ENCODE data around the gene C12orf56.
A peak's percentile ranks its signal among the peaks of the same experiment; 100 is the strongest.

The C12orf56 gene

GRCh38 chr12:64390275-64390851 is at the start of gene C12orf56:
C12orf56 (minus strand) TSS chr12:64390758; CDS start chr12:64390565, 193 bp downstream.
- DNase-seq = peak in 2 of 56 donors; percentile 1 to 6

DNA sequence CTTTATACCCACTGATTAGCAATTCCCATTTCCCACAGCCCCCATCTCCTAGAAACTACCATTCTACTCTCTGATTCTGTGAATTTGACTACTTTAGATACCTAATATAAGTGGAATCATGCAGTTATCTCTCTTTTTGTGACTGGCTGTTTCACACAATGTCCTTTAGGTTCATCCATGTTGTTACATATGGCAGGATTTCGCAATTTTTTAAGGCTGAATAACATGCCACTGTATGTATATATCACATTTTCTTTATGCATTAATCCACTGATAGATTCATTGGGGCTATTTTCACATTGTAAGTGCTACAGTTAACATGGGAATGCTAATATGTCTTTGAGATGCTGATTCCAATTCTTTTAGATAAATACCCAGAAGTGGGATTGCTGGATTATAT is 49.5 kb upstream of the C12orf56 start:
- DNase-seq = no peak

GRCh38 chr12:64433915-64434314 is 43.4 kb upstream of the C12orf56 start:
- DNase-seq = no peak

- DNase-seq = no peak
Observed at GRCh38 chr12:64431791-64432190, 41.2 kb upstream of the C12orf56 start.

DNA sequence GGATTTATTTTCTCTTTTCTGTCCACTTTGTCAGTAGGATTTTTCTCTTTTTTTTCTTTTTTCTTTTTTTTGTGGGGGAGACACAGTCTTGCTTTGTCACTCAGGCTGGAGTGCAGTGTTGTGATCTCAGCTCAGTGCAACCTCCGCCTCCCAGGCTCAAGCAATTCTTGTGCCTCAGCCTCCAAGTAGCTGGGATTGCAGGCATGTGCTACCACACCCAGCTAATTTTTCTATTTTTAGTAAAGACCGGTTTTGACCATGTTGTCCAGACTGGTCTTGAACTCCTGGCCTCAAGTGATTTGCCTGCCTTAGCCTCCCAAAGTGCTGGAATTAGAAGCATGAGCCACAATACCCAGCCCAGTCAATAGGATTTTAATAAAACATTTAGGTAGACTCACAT is 40.3 kb upstream of the C12orf56 start:
- DNase-seq = peak in 1 of 56 donors; percentile 2

DNA sequence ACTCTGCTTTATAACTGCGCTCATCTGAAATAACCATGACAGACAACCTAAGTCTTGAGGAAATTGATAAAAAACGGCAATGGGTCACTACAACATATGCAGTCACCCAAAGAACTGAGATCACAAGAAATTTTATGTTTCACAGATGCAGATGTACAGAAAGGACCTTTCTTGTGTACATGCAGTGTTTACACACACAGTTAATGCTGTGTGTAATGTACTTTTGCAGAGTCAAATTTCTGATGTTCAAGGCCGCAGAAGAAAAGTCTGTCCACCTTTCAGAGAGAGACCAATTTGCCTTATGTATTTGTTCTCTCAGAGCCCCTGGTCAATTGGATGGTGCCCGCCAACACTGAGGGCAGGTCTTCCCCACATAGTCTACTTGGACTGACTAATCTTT is 38.4 kb upstream of the C12orf56 start:
- no peak for DNase-seq

DNA sequence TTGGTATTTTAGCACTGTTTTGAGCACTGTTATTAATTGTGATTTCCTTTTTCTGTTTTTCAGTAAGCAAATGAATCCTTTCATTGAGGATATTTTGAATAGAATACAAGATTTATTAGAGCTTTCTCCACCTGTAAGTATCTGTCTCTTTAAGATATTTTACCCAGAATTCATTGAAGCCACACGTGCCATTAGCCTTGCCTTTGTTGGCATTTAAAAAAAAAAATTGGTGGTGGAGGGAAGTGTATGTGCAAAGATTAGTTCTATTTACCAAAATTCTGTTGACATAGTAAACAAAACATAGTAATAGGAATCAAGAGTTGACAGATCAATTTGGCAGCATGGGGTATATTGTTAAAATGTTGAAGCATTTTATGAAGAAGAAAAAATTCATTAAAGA is 37.4 kb upstream of the C12orf56 start:
- DNase-seq = no peak

- no peak for DNase-seq
Observed at GRCh38 chr12:64419696-64420095, 29.1 kb upstream of the C12orf56 start.

DNA sequence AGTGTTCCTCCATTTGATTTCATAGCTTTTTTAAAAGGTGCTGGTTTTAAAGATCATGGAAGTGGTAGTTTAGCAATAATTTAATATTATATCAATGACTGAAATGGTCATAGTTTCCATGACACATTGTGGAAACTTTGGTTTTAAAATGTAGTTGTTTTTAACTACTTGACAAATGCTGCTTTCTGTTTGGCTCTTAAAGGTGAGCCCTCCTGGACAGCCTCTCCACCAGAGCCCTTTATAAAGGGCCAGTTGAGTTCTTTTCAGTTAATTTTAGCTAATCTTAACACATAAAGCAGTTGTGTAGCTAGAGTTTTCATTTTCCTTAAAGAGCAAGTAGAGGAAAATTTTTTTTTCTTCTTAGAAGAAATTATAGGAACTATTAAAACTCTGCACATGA is 27.7 kb upstream of the C12orf56 start:
- no peak for DNase-seq

- DNase-seq = no peak
Observed at GRCh38 chr12:64413884-64414283, 23.3 kb upstream of the C12orf56 start.

DNA sequence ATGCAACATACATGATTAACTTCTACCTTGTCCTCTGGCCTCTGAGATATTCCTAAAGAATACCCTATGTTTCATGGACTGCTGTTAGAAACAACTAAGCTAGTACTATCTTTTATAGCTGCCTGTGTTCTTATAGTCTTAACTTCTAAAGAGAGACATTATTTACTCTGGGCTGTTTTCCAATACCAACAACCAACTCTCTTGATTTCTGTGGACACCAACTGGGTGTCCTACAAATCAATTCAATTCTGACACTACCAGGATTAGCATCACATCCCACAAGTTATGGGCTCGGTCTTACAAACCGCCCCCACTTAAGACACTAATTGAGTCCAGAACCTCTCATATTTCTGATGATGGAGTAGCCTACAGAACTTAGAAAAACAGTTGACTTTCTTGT is 21.9 kb upstream of the C12orf56 start:
- no peak for DNase-seq

- no peak for DNase-seq
Observed at GRCh38 chr12:64411427-64411826, 20.9 kb upstream of the C12orf56 start.

DNA sequence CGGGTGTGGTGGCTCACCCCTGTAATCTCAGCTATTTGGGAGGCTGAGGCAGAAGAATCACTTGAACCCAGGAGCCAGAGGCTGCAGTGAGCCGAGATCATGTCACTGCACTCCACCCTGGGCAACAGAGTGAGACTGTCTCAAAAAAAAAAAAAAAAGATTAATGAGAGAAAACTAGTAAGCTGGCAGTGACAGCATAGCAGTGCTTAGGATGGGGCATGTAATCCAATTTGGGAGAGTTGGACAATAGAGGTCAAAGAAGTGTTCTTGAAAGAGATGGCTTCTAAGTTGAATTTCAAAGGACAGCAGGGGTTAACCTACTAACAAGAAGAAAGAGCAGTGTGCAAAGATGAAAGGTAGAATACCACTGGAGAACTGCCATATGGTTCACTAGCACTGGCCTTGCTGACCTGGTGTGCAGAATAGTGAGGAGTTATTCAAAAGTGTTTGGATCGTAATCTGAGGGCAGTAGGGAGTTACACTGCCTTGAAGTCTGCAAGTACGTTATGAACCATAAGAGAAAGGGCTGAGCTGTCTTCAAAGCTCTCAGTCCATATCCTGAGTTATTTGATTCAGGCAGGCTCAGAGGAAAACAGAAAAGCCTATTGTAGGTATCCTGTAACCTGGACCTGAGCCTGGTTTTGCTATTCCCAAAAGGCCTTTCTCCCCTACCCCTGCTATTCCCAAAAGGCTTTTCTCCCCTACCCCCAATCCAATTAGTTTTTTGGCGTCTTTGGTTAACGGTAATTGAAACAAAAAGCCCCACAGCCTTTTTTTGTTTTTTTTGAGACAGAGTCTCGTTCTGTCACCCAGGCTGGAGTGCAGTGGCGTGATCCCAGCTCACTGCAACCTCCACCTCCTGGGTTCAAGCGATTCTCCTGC is 17.0 kb upstream of the C12orf56 start:
- no peak for DNase-seq

DNA sequence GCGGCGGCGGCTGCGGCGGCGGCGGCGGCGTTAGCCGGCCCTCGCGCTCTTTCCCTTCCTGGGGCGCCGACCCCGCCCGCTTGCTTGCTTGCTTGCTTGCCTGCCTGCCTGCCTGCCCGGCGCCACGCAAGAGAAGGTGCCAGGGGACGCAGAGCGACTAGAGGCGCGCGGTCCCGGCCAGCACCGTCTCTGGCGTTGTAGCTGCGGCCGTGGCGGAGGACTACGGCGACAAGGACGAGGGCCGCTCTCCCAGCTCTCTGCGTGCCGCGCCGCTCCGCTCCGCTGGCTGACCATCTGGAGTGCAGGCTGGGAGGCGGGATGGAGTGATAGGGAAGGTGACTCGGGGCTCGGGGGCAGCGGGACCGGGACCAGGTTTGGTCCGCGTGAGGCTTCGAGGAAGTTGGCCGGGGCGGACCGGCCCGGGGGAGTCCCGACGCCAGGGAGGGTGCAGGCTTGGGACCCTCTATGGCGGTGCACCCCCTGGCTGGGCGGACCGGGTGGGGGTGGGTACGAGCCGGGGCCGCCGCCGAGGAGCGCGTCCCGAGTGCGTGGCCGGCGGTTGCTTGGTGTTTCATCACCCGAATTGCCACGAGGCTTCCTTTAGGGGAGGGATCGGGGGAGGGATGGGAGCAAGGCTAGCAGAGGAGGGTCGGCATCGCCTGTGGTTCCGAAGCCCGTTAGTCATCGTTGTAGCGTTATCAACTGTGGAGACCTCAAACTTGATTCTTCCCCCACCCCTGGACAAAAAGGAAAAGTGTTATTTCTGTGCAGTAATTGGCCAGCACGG is 14.1 kb upstream of the C12orf56 start:
- peak in 34 of 56 donors; percentile 11 to 86 (median 58) for DNase-seq

GRCh38 chr12:64403707-64404469 is 13.3 kb upstream of the C12orf56 start, which contains the start of gene XPOT:
XPOT (plus strand) TSS chr12:64404392; CDS start chr12:64410036, 5,644 bp downstream.
- DNase-seq = peak; percentile 49 to 95 (median 88)

DNA sequence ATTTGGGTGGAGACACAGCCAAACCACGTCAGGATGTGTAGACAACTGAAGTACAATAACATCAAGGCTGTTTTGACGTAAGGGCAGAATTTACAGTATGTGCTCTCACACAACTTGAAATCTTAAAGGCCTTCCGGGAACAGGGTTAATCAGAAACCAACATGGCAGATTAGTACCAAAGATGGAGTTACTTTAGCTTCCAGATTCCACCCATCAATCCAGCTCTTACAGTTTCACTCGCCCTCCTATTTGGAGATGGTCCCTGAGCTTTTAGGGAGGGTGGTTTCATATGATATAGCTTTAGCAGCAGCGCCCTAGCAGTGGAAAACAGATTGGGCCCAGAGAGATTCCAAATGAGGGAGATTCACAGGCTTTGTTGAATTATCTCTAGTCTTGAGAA is 11.6 kb upstream of the C12orf56 start:
- no peak for DNase-seq

DNA sequence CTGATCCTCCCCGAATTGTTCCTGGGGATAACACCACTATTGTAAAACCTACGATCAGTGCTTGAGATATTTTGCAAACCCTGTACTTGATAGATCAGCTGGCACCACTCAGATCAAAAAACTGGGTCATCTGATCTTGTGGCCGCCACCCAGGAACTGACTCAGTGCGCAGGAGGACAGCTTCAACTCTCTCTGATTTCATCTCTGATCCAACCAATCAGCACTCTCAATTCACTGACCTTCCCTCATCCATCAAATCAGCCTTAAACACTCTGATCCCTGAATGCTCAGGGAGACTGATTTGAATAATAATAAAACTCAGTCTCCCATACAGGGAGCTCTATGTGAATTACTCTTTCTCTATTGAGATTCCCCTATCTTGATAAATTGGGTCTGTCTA is 9.5 kb upstream of the C12orf56 start:
- DNase-seq = peak in 30 of 56 donors; percentile 1 to 64 (median 16)

DNA sequence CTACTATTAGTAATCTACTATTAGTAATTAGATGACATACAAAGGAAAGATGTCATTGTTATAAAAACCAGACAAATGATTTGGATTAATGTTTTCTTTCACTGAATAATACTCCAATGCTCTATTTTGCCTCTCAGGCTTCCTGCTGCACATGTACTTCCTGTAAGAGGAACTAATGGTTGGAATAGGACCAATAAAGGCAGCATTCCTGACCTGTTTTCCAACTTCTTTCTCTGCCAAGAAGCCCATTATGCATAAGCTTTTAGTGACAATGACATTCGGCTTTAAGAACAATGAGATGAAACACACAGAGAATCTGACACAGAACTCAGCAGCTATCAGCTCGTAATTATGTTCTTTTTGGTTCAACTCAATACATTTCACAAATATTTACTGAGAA is 5.2 kb upstream of the C12orf56 start:
- DNase-seq = no peak

DNA sequence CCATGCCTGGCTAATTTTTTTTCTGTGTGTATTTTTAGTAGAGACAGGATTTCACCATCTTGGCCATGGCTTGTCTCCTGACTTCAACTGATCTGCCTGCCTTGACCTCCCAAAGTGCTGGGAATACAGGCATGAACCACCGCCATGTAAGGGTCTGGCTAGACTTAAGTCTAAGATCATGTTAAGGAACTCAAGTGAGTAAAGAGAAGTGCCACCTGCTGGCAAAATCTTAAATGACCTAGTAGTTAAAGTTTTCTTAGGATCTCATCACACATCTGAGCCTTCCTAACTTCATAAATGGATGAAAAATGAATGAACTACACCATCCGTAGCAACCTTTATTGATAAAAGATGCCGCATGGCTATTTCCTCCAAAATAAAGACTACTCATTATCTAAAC is 1.7 kb upstream of the C12orf56 start:
- DNase-seq = no peak

DNA sequence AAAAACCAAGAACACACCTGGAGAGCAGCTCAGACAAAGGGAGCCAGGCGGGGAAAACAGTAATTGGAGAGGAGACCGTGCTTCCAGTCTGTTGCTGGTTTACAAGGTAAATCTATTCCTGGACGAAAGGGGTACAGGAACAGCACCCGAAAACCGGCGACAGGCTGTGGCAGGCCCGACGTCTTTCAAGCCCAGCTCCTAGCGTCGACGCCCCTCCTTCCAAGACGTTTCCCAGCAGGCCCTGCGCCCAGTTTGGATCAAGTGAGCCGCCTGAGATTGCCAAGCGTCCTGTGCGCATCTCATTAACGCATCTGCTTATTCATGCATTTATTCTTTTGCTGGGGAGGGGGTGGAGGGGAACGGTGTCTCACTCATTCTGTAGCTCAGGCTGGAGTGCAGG is 1.4 kb downstream of the C12orf56 start:
- no peak for DNase-seq

DNA sequence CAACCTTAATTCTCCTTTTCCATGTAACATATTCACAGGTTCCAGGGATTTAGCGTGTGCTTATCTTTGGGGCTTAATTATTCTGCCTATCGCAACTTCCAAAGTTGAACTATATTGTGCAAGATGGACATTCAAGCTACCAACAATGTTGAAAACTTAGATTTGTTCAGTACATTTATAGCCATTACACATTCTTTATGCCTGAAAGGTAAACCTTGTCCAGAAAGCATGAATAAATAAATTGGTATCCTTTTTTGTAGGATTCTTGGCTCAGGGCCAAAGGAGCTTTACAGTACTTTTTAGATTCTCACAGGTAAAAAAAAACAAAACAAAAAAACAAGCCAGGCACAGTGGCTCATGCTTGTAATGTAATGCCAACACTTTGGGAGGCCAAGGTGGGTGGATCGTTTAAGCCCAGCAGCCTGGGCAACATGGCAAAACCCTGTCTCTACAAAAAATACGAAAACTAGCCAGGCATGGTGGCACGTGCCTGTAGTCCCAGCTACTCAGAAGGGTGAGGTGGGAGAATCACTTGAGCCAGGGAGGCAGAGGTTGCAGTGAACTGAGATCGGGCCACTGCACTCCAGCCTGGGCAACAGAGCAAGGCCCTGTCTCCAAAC is 3.3 kb downstream of the C12orf56 start:
- no peak for DNase-seq
